NCI-H460 (cell line): Measurements from ENCODE around the gene PDE4A. TPM values are rescaled to one million over a fixed set of nuclear protein-coding genes. Genes with fewer than 3 reads are reported as not detected.
A peak's percentile ranks its signal among the peaks of the same experiment; 100 is the strongest.
"Not testable (repeated sequence)": the region's sequence is repeated elsewhere in the genome, so short reads cannot be mapped to it uniquely, and the experiment has no call there.

ENCODE experiments used
- DNase-seq: peaks from one replicate; pipeline ENCODE4 v3.0.0-alpha.2; 2016; ENCODE audit warnings: low read depth; ENCODE audit errors: extremely low read depth
- total RNA-seq: library from RNA; depleted of rRNA; stranded (reverse); fragments of >200 nt; shearing (Covaris generic); gene quantifications from 2 replicates; pipeline ENCODE4 v1.2.3, GENCODE V29; 2014

Gene PDE4A
- total RNA-seq, 1 experiment from 2014 or later = 2.1 TPM

GRCh38 chr19:10461047-10461949 lies 41.0 kb downstream of the PDE4A start:
- DNase-seq = peak; percentile 60

- not testable (repeated sequence) for DNase-seq
These were observed 41.7 kb downstream of the PDE4A start for GRCh38 chr19:10462042-10462441.

- no peak for DNase-seq
These were observed 42.2 kb downstream of the PDE4A start for GRCh38 chr19:10462557-10462956.

GRCh38 chr19:10464456-10464855 lies 44.1 kb downstream of the PDE4A start:
- DNase-seq = no peak

- DNase-seq = no peak
These were observed 46.9 kb downstream of the PDE4A start for GRCh38 chr19:10467104-10467706.

- no peak for DNase-seq
These were observed 47.8 kb downstream of the PDE4A start for GRCh38 chr19:10468133-10468532.

GRCh38 chr19:10471909-10472308 lies 51.6 kb downstream of the PDE4A start:
- peak; percentile 30 for DNase-seq

- DNase-seq = no peak
These were observed 52.9 kb downstream of the PDE4A start for GRCh38 chr19:10473192-10473591.

GRCh38 chr19:10474962-10475451 lies 54.7 kb downstream of the PDE4A start:
- DNase-seq = no peak

- no peak for DNase-seq
These were observed 58.1 kb downstream of the PDE4A start for GRCh38 chr19:10478476-10478875.

- peak; percentile 86 for DNase-seq
These were observed 58.6 kb downstream of the PDE4A start for GRCh38 chr19:10478903-10479384.

- DNase-seq = no peak
These were observed 66.2 kb downstream of the PDE4A start for GRCh38 chr19:10486551-10486950.

GRCh38 chr19:10491472-10492047 lies 71.2 kb downstream of the PDE4A start:
- DNase-seq = no peak

GRCh38 chr19:10497371-10497770 lies 77.0 kb downstream of the PDE4A start:
- no peak for DNase-seq

GRCh38 chr19:10499550-10500246 lies 79.4 kb downstream of the PDE4A start:
- no peak for DNase-seq

- DNase-seq = no peak
These were observed 79.9 kb downstream of the PDE4A start for GRCh38 chr19:10500247-10500592.

- DNase-seq = peak; percentile 50
These were observed 81.7 kb downstream of the PDE4A start for GRCh38 chr19:10501971-10502523.

- peak; percentile 82 for DNase-seq
These were observed 82.2 kb downstream of the PDE4A start for GRCh38 chr19:10502524-10503001.

GRCh38 chr19:10503002-10503789 lies 82.9 kb downstream of the PDE4A start, which contains the start of gene KEAP1:
TSS of gene KEAP1 (minus strand) at chr19:10503356. CDS start at chr19:10500033, 3,323 bp downstream.
- DNase-seq = no peak
